CD4-positive, alpha-beta T cell treated with Interleukin-12 subunit alpha and Interleukin-12 subunit beta, for 1 hour (primary cell): ENCODE data around the gene PRICKLE2.

Experiments
- DNase-seq: peaks from one replicate; pipeline ENCODE4 v3.0.0-alpha.2; 2020

PRICKLE2 gene

DNA sequence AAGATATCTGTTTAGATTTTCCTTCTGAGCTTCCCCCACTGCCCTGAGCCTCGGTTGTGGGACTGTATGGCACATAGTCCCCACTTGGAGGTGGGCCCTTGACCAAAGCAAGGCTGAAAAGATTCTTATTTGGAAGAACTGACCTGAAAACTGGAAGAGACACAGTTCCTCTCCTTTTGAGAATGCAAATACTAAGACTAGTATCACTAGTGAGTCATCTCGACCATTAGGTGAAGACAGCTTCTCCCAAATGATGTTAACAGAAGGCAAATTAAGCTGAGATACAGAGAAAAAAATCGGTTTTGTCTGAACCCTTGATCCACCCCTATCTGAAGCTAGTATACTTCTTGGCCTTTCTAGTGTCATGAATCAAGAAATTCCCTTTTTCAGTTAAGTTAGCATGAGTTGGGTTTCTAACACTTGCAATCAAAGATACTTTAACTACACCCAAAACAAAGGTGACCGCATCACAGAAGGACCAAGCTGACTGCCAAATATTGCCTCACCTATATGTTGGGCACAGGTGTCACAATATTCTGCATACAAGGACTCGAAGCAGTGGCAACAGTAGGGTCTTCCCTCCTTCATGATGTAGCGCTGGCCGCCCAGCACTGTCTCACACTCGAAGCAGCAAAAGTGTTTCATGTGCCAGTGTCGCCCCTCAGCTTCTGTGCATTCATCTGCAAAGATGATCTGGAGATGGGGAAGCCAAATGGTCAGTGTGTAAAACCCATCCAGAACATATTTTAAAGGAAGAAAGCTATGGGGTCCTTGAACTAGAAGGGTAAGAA lies 72.4 kb downstream of the PRICKLE2 start:
- no peak for DNase-seq

DNA sequence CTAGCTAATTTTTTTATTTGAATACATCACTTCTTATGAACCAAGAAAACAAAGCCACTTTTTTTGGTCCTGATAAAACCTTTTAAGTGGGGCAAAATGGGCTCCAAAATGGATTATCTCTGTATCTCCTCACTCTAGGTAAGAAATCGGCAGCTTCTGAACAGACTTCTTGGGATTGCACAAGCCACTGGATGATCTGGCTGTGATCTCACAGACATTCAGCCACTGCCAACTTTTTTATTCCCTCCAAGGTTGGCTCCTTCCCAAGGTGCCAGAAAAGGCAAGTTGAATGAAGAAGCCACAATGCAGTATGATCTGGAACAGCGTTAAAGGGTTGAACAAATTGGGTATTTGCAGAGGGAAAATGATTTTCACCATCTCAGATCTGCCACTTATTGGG lies 73.2 kb downstream of the PRICKLE2 start:
- DNase-seq = no peak

DNA sequence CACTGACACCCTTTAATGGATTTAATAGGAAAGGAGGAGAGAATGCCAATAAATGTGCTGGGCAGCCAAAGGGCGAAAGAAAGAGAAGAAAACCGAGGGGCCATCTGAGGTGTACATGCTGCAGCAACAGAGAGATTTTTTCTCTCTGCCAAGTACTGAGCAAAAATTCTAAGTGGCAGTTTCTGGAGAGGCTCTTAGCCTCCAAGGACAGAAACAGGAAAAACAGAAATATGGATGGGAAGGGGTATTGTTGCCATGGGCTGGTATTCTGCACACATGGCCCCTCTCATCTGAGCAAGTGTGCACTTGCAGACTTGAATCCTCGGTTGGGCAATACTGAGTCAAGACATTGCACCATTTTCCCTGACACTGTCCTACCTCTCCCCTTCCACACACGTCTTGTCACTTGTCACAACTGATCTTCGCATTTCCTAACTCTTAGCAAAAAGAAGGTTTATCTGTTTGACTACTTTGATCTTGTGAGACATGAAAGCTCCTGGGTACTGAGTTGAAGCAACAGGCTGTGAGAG lies 73.9 kb downstream of the PRICKLE2 start:
- DNase-seq = no peak

DNA sequence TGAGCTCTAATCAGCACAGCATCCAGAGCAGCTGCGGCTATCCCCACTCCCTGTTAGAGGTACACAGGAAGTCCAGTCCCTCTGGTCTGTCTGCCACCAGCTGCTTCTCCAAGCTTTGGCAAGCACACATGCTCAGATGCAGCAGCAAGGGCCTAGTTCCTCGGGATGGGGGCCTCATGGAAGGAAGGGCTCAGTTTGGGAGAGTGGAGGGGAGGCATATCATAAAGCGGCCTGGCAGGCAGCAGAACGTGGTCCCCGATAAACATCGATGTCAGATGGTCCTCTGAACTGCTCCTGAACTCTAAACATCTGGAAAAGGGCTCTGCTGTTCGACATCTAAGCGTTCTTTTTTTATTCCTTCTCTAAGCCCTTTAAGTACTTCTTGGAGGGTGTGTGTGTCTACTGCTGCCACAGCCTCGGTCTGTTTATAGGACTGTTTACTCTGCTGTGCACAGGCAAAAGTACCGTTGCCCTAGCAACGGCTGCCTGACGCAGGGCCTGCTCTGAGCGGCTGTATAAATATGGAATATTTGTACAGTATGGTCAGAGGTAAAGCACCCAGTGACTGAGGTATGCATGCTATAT lies 74.6 kb downstream of the PRICKLE2 start:
- no peak for DNase-seq

DNA sequence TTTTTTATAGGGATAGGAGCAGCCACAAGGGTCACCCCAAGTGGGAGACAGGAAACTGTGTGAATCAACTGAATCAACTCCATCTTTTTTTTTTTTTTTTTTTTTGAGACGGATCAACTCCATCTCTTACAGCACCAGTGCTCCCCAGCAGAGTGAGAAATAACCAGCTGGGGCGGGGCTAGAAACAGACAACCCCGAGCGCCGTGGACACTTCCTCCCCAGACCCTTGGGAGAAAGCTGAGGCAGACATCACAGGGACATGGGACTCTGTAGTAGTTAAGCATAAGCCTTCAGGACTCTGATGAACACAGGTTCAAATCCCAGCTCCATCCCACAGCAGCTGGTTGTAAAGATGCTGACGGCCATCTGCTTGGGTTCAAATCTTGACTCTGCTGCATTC lies 75.4 kb downstream of the PRICKLE2 start:
- no peak for DNase-seq

DNA sequence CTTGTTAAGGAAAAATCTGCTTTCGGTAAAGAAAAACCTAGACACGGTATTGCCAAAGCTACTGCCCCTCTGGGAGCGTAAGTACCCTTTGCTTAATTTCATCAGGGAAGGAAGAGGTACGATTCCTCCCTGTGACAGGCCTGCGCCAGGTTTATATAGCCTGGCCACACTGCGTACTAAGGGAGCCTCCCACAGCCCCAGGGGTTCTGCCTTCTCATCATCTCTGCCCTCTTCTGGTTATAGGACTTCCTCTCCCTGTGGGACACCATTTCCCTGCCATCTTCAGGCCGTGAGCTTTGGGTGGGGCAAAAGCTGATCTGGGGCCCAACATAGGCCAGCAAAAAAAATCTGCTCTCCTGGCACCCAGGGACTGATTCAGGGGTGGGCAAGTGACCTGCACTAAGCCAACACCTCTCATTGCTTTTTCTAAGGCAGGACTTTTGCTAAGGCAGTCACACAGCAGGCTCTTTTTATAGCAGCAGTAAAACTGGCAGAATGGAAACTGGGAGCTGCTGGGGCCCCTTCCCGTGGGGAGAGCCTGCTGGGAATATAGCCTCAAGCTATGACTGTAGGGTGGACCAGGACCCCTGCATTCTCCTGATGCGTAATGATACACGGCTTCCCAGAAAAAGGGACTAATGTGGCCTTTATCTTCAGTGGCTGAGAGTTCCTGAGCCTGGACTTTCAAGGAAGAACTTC lies 76.2 kb downstream of the PRICKLE2 start:
- DNase-seq = no peak

DNA sequence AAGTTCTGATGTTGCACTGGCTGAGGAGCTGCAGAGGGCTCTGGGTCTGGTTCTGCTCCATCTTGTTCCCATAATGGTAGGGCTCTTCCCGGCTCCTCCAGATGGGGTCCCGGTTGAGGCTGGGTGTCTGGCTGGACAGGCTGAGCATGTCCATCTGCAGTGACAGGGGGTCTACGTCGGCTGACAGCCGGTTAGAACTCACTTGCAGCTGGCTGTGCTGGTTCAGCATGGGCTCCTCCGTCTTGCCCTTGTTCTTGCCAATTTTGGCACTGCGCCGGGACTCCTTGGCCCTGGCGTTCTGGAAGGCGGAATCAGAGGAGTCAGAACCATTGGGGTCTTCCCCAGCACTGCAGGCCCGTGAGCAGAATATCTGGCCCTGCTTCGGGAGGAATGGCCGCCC lies 78.1 kb downstream of the PRICKLE2 start:
- no peak for DNase-seq

DNA sequence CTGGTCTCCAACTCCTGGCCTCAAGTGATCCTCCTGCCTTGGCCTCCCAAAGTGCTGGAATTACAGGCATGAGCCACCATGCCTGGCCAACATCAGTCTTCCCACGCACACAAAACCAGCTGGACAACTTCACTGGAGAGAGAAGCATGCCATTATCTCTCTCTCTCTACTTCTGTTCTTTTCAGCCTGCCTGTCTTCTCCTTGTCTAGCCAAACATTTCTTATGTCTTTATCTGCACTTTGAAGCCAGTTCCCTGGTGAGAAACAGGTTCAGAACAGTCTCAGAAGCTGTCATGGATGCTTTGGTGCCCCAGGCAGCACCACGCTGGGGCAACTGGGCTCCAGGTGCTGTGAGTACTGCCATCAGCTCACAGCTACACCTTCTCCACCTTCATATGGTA lies 79.8 kb downstream of the PRICKLE2 start:
- no peak for DNase-seq

DNA sequence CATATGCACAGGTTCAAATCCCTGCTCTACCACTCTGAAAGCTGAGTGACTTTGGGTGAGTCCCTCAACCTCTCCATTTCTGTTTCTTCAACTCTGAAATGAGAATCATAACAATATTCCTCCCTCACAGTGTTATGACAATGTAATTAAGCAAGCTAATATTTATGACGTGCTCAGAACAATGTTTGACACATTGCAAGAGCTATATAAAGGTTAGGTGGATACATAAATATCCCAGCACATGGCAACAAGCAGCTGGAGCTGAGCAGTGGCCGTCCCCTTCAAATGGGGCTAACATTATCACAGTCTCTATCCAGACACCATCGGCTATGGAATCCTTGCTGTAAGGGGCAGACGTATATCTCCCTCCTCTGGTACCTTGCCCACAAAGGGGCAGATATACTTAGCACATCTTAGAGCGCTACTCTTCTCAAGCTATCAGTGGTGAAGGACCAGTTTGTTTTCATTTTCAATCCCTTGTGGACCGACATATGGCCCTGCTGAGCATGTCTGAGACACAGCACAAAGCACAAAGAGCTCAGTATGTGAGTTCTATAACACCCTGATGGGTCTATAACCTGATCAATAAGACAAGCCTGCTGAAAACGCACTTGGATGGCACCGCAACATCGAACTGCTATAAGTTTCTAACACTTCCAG lies 80.9 kb downstream of the PRICKLE2 start:
- no peak for DNase-seq

DNA sequence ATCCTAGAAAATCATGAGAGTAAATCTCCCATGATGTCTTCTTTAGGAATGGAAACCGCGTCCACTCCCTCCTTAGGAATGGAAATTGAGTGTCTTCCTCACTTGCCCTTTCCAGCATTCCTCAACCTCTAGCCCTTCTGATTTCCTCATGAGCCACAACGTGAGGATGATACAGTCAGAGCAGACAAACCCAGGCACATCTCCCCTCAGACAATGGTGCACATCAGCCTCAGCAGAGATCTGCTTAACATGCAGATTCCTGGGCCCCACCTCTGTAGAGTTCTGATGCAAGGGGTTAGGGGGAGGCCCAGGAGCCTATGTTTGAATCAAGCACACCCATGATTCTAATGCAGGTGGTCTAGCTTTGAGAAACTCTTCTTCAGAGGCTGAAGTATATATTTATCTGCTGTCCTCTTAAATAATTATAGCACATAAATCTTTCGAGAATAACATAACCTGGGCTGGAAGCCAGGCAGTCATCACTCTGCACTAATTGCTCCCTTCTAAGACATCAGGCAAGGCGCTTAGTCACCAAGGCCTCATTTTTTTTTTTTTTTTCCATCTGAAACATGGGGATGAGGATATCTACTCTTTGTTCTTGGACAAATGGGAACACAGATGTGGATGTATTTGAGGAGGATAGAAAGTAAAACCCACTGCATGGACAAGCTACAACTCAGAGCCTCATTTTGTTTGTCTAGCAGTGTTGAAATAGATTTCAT lies 81.7 kb downstream of the PRICKLE2 start:
- no peak for DNase-seq

DNA sequence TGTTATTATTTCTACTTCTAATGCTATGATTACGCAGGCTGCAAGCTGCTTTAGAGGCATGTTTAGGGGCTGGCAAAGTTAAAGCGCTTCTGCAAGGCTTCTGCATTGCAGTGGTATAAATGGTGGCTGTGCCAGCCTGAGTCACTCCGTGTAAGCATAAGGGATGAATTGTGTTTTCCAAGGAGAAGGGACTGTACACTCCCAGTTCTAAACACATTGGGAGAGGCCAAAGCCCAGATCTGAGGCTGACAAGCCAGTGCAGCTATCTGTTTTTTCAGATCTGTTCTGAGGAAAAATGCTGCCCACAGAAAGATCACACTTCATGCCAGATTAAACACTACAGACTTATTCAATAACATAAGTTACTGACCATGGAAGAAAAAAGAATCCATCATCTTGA lies 83.8 kb downstream of the PRICKLE2 start:
- DNase-seq = no peak

DNA sequence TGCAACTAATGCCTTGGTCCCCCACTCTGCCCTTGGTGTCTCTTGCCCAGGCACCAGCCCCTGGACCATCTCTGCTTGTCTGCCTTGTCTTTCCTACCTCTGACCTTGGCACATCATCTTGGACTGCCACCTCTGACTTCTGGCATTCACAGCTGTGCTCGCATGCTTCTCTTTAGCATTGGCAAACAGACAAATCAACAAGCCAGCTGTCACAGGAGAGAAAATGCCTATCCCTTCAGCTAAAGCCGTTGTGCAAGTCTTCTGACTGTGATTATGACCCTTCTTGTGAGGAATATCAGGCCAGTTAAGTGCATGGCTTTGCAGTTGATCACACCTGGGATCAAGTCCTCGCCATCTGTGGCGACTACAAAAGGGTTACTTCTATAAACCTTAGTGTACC lies 84.6 kb downstream of the PRICKLE2 start:
- no peak for DNase-seq

DNA sequence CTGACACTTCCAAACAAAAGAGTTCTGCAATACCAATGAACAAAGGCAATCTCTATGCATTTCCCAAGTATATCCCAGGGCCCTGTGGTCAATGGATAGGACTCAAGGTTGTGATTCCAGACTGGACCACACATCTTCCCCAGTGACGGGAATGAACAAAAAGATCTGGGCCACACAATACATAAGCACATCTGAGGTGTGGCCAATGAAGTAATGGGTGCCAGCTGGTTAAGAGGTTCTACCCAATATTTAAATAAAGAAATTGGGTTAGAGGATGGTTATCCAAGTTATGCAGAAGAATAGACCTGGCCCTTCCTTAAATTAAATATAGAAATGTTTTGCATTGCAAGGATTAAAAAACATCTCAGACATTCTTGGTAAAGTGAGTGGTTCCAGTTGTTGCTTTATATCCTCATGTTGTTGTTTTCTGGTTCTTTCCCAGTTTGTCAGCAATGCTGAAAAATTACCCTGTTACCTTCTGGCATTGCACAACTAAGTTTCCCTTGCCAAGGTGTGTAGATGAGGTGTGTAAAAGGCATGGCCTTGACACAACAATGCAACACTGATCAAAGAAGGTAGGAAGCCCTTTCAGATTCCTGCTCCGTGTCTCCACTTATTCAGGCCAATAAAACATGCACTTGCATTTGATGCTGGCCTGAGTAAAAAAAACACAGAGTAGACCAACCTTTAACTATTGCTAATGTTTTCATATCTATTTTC lies 86.5 kb downstream of the PRICKLE2 start:
- no peak for DNase-seq

DNA sequence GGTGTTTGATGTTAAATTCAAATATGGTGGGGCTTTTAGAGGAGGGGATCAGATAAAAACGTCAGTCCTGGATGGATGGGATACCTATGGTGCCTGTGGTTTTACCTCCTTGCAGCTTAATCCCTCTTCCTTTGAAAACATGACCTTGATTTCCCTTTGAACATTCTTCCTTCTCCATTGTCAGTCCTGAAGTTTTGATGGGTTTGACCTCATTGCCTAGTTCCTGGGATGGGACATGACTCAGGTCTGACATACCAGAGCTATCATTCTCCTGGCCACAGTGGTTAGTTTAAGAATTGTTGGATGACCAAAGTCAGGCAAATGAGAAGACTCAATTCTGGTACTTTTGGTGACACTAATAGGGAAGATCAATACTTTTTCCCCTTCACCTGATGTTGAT lies 87.2 kb downstream of the PRICKLE2 start:
- DNase-seq = no peak

DNA sequence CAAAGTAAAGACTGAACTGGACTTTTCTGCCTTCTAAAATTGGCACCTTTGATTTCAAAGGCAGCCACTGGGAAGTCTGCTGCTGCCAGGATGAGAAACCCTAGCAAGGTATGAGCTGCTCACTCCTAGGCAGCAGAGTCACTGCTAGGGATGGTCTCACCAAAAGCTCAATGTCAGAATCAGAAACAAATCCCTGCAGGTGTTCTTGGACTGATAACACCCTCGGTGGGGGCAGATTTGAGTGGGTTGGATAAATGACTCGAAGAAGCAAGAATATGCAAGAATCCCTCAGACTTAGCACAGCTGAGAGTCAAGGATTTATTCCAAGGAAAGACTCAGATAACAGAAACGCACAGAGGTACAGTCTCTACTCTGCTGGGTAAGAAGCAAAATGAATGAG lies 90.4 kb downstream of the PRICKLE2 start:
- no peak for DNase-seq

DNA sequence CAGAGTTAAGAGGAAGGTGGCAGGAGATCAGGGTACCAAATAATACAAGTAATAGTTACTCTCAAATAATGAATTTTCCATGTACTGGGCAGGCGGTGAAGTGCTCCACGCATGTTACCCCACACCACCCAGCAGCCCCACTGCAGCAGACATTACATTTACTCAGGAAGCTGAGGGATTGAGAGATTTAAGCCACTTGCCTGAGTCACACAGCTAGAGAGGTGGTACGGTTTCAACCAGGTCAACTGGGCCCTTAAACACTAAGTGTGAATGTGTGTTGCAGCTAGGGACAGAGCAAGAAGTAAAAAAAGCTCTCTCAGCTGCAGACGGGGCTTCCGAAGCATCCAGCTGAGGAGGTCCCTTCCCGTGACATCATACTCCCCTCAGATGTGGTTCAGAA lies 91.3 kb downstream of the PRICKLE2 start:
- no peak for DNase-seq

DNA sequence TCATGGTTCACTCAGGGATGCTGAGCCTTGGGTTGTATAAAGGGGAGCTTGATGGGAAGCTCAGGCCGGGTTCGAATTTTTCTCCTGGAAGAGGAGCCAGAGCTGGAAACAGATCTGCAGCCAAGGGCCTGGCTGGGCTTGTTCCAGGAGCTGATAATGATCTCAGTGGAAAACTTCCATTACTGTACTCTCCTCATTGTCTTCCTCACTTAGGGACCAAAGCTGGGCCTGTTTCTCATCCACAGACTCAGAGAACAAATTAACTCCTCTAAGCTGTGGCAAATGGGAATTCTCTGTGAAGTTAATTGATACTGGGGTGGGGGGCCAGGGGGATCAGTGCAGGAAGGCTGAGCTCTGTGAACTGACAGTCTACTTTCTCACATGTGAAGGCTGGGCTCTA lies 92.0 kb downstream of the PRICKLE2 start:
- DNase-seq = no peak

DNA sequence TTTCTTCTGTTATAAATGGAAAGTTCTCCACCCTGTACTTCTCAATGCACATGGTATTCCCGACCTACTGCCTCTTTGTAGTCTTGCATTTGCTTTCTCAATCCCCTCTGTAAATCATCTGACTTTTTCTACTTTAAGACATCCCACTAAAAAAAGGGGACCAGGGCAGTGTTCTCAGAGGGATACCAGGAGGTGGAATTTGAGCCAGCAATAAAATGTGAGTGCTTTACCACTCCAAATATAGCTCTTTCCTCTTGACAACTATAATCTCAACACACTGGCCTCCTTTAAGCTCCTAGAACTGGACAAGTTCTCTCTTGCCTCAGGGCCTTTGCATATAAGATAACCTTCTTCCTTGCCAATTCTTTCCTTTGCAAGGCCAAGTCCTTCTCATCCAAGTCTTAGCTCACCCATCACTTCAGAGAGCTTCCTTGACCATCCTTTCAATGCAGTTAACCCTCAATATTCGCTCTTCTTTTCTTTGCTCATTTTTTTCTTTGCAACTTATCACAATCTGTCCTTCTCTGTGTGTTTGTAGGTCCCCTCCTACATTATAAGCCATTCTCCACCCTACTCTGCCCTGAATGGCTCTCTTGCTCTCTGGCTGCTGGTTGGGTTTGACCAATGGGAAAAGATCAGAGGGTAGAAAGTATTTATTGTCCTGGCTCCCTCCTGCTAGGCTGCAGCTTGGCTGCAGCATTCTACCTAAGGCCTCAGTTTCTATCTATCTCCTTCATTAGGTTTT lies 93.4 kb downstream of the PRICKLE2 start:
- DNase-seq = no peak

DNA sequence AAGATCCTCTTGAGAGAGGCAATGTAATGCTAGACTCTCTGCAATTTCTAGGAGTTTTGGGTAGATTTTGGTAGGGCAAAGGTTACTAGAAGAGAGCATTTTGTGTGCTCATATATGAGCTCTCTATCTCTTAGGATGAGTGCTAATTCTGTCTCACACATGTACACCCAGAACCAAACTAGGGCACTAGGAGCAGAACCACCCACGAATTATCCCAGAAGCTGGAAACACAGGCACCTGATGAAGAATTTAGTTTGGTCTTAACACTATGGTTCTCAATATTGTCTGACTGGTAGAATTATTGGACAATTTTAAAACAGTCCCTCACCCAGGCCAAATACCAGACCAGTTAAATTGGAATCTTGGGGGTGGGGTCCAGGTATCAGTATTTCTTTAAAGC lies 94.8 kb downstream of the PRICKLE2 start:
- DNase-seq = no peak

DNA sequence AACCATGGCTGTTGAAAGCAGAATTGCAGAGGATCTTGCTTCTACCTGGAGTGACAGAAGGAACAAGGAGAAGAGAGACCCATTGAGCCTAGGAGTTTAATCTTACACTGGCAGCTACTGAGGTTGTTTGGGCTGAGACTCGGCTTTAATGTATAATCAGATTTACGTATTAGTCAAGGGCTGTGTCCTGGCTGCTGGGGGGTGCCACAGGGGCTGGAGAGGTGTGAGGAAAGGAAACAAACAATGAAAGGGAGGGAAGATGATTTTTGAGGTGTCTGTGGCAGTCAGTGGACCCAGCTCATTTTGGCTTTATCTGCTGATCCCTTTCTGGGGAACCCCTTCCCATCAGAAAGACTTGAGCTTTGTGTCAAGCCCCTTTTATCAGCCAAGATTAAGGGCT lies 95.7 kb downstream of the PRICKLE2 start:
- no peak for DNase-seq

DNA sequence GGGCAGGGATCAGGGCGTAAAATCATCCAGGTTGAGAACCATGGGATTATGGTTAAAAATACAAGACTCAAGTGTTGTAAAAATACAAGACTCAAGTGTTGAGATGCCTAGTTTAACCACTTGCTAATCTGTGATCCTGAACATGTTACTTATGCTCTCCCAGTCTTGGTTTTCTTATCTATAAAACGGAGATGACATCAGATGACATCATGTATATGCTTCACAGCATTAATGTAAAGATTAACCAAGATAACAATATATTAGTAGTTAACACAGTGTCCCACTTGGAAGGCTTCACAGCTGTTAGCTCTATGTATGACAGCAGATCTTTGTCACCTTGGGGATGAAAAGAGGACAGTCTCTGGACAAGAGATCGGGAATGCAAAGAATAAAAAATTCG lies 96.2 kb downstream of the PRICKLE2 start:
- no peak for DNase-seq
